Cardiac muscle cell (in vitro differentiated cells and primary cell): ENCODE measurements around the gene PPP6R1. TPM values are rescaled to one million over a fixed set of nuclear protein-coding genes. Genes with fewer than 3 reads are reported as not detected.
"Not testable (repeated sequence)": the region's sequence is repeated elsewhere in the genome, so short reads cannot be mapped to it uniquely, and the experiment has no call there.

ENCODE experiments used
- DNase-seq, 2 donors: peaks; one replicate each; pipeline versions ENCODE4 v3.0.0 to v3.0.0-alpha.2; 2010 to 2017; ENCODE audit warnings: low read depth in 1 of 2, low spot score in 1 of 2
- H3K27ac ChIP-seq: fragments of 200-600 bp; sonication (generic); 2 replicates; pipeline ENCODE4 v1.5.1; 2016
- H3K27me3 ChIP-seq: fragments of 200-600 bp; sonication (generic); 2 replicates; pipeline ENCODE4 v1.6.0; 2016; ENCODE audit warnings: control low read depth
- H3K36me3 ChIP-seq: fragments of 200-600 bp; sonication (generic); 2 replicates; pipeline ENCODE4 v1.5.1; 2016; ENCODE audit warnings: control low read depth
- H3K4me1 ChIP-seq: fragments of 200-600 bp; sonication (generic); 2 replicates; pipeline ENCODE4 v1.8.1; 2017; ENCODE audit warnings: low read depth, mild to moderate bottlenecking, mixed run types
- H3K4me3 ChIP-seq: fragments of 200-600 bp; sonication (generic); 2 replicates; pipeline ENCODE4 v1.5.1; 2016; ENCODE audit warnings: mild to moderate bottlenecking
- H3K9me3 ChIP-seq: fragments of 200-600 bp; sonication (generic); 2 replicates; pipeline ENCODE4 v1.5.1; 2017; ENCODE audit warnings: low read depth, mild to moderate bottlenecking, control low read depth
- CTCF ChIP-seq: IDR thresholded peaks from 2 replicates; pipeline ENCODE4 v1.5.1; 2012; ENCODE audit warnings: low read depth, mild to moderate bottlenecking, low read length
- polyA plus RNA-seq: library from polyadenylated mRNA; unstranded; fragments of >200 nt; fragmentation: Nextera tagmentation; extraction: Ambion mirVana; gene quantifications from 2 replicates; pipeline ENCODE4 v1.2.1, GENCODE V29; 2016
- total RNA-seq: library from RNA; depleted of rRNA; stranded (reverse); fragments of >200 nt; gene quantifications from 2 replicates; pipeline ENCODE4 v1.2.3, GENCODE V29; 2016

The PPP6R1 gene
- total and polyA plus RNA-seq, 2 experiments from 2014 or later = 91.7 to 98.7 TPM

DNA sequence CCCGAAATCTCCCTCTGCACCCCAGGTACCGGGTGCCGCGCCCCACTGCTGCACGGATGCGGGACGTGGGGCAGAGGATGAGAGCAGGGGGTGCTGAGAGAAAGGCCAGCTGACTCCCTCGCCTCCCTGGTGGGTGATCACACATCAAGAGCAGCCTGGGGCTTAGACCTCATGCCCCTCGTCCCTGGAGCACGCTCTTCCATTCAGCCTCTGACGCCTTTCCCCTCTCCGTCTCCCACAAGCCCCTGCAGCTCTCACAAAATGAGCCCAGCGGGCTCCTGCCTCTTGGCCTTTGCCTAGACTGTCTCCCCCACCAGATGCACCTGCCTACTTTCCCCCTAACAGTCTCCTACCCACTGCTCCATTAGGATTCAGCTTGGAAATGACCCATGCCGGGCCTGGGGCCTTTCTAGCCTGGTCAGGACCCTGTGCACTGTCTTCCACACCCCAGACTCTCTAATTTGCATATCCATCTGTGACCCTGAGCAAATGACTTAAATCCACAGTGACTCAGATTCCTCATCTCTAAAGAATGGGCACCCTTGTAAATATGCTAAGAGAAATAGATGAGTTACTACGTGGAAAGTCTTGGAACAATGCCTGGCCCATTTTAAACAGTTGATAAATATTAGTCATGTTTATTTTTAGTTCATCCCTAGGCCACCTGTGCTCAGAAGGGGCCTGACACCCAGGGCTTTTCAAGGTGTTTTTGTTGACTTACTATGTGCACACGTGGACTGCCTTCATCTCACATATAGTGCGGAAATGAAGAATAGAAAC, 48.9 kb downstream of the PPP6R1 start:
- H3K27ac ChIP-seq = no peak overlapping the region
- H3K9me3 ChIP-seq = no peaks in the 10 kb centered on the region
- no peaks in the 10 kb centered on the region for H3K27me3 ChIP-seq
- DNase-seq = peak in 1 of 2 donors; percentile 82
- H3K36me3 ChIP-seq = no peaks in the 10 kb centered on the region
- H3K4me3 ChIP-seq = no peak overlapping the region
- peaks cover 5% of the 10 kb centered on the region for H3K4me1 ChIP-seq
- no peak for TF ChIP-seq CTCF

- no peak for TF ChIP-seq CTCF
- Histone ChIP-seq H3K36me3 (no peaks in the 10 kb centered on the region), H3K27ac (no peak within 1 kb of the TSS), H3K4me3 (no peak within 1 kb of the TSS), H3K4me1 (peaks cover 5% of the 10 kb centered on the region), H3K9me3 (no peaks in the 10 kb centered on the region), H3K27me3 (no peaks in the 10 kb centered on the region)
- DNase-seq = no peak
These were observed 49.7 kb downstream of the PPP6R1 start, which contains the start of gene PTPRH for GRCh38 chr19:55208880-55209692. PTPRH (minus strand) TSS chr19:55209501; CDS start chr19:55209433, 68 bp downstream.

GRCh38 chr19:55206664-55207500, 51.9 kb downstream of the PPP6R1 start:
- Histone ChIP-seq H3K4me3 (no peak overlapping the region), H3K36me3 (no peaks in the 10 kb centered on the region), H3K9me3 (no peaks in the 10 kb centered on the region), H3K27ac (no peak overlapping the region), H3K4me1 (peaks cover 5% of the 10 kb centered on the region), H3K27me3 (no peaks in the 10 kb centered on the region)
- DNase-seq = peak; percentile 87 to 97
- no peak for TF ChIP-seq CTCF

- H3K4me3 ChIP-seq, H3K36me3 ChIP-seq, DNase-seq, H3K9me3 ChIP-seq, H3K27ac ChIP-seq, H3K27me3 ChIP-seq, H3K4me1 ChIP-seq: not testable (repeated sequence)
- TF ChIP-seq CTCF = peak; percentile 25
These were observed 56.6 kb downstream of the PPP6R1 start for GRCh38 chr19:55202199-55202598.

- Histone ChIP-seq H3K4me3 (no peak overlapping the region), H3K36me3 (no peaks in the 10 kb centered on the region), H3K27ac (no peak overlapping the region), H3K9me3 (no peaks in the 10 kb centered on the region), H3K27me3 (no peaks in the 10 kb centered on the region), H3K4me1 (no peaks in the 10 kb centered on the region)
- DNase-seq = no peak
- TF ChIP-seq CTCF = no peak
These were observed 59.1 kb downstream of the PPP6R1 start for GRCh38 chr19:55199620-55200204.
